Measurements from ENCODE around the gene ROPN1B. TPM values are rescaled to one million over a fixed set of nuclear protein-coding genes. Genes with fewer than 3 reads are reported as not detected.
A peak's percentile ranks its signal among the peaks of the same experiment; 100 is the strongest.
"Not testable (repeated sequence)": the region's sequence is repeated elsewhere in the genome, so short reads cannot be mapped to it uniquely, and the experiment has no call there.

Gene ROPN1B
- total RNA-seq, 1 donor from 2014 or later: 4.6 TPM

DNA sequence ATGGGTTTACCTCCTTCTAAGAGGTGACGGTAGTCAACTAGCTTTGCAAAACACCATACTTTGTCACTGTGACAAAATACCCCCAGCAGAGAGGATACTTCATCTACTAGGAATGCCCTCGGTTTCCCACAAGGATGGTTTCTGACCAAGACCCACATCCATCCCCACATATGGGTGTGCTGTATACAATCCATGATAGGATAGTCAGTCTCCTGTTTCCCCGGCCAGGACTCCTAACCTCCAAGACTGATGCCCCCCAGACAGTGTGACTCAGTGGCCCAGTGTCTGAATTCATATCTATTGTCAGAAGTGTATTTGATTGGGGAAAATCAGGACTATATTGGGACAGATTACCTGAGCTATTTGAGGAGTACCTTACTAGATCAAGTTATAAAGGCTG, 17.8 kb upstream of the ROPN1B start:
- ATAC-seq; intact Hi-C loops (cut with DNase I); DNase-seq (ENCODE audit: missing footprints): not testable (repeated sequence)

GRCh38 chr3:125957020-125957419, 12.0 kb upstream of the ROPN1B start:
- intact Hi-C loops (cut with DNase I); DNase-seq (ENCODE audit: missing footprints); ATAC-seq: not testable (repeated sequence)

DNA sequence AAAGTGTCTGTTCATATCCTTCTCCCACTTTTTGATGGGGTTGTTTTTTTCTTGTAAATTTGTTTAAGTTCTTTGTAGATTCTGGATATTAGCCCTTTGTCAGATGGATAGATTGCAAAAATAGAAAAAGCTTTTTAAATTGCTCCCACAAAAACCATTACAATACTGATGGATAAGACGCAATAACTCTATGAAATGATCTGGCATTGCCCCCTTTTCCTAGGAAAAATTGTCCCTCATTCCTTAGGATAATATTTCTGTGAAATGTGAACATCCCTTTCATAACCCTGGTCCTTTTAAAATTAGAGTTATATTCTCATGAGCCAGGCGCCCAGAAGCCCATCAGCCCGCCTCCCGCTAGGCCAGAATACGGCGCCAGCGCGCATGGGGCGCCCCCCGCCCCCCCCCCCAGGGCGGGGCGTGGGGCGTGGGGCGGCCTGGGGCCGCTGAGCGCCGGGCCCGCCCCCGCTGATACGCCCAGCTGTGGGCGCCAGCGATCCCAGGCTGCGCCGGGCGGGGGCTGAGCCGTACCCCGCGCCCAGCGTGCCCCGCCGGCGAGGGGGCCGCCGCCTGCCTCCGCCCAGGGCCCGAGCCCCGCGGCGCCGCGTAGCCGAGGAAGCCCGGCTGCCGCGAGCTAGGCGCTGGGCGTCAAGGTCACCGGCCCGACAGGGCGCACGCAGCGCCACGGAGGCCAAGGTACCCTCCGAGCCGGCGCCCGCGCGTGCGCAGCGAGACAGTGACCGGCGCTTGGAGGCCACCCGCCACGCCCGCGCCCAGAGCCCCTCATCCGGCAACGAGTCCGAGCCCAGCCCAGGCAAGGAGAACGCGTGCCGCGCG, 11.1 kb upstream of the ROPN1B start:
- DNase-seq (ENCODE audit: missing footprints) (peak; percentile 56), ATAC-seq (peak; percentile 56)
- intact Hi-C loops (cut with DNase I): no loop called here

DNA sequence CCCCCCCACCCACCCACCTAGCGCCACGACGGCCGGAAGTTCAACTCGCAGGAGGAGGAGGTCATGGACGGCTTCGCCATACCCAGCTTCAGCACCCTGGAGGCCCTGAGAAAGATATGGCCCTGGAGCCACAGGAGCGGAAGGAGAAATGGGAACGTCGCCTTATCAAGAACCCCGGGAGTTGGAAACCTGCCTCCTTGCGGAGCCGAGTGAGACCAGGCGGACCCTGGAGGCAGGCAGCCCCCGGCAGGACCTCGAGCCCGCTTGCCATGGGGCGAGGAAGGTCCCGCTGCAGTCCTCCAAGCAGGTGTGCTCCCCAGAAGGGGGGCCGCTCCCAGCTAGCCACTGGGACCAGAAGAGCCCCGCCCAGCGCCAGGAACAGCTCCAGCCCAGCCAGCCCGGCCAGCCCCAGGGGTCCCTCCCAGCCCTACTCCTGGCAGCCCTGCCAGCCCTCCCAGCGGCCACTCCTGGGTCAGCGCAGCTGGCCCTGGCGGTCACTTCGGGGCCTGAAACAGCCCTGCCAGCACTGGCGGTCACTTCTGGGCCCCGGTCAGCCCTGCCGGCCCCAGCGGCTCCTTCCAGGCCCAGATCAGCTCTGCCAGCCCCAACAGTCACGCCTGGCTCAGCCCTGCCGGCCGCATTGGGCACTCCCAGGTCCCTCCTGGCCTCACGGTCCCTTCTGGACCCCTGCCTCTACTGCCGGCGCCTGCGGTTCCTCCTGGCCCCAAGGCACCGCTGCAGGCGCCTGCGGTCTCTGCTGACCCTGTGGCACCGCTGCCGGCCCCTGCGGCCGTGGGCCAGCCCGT, 10.3 kb upstream of the ROPN1B start:
- ATAC-seq: peak; percentile 15
- intact Hi-C loops (cut with DNase I): no loop called here
- no peak for DNase-seq (ENCODE audit: missing footprints)

DNA sequence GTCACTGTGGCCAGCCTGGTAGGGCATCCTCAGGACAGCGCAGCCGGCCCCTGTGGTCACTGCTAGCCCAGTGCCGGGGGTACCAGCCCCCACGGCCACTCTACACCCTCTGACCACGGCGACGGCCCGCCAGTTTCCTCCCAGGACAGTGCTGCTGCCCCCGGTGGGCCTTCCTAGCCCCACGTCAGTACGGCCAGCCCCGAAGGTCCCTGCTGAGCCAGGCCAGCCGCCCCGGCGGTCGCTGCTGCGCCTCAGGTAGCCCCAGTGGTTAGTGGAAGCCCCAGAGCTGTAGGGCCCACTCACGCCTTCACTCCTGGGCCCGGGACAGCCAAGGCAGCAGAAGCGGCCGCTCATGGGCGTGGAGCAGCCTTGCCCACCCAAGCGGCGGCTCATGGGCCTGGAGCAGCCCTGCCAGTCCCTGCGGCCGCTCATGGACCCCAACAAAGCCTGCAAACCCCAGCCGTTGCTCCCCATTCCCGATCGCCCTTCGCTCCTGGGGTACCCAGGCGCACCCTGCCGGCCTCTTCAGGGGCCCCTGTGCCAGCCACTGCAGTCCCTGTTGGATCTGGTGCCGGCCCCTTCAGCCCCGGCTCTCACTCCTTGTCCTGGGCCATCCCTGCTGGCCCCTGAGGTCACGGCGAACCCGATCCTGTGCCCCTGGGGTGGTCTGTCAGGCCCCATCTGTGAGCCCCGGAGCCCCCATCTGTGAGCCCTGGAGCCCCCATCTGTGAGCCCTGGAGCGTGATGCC, 9.5 kb upstream of the ROPN1B start:
- DNase-seq (ENCODE audit: missing footprints): peak; percentile 61
- intact Hi-C loops (cut with DNase I): no loop called here
- ATAC-seq: peak; percentile 33

- DNase-seq (ENCODE audit: missing footprints) (no peak), ATAC-seq (no peak)
- intact Hi-C loops (cut with DNase I): no loop called here
These were observed 8.9 kb upstream of the ROPN1B start for GRCh38 chr3:125960066-125960424.

- ATAC-seq (no peak), DNase-seq (ENCODE audit: missing footprints) (no peak)
- intact Hi-C loops (cut with DNase I): no loop called here
These were observed 8.3 kb upstream of the ROPN1B start for GRCh38 chr3:125960456-125961288.

GRCh38 chr3:125961289-125961589, 7.7 kb upstream of the ROPN1B start:
- no peak for ATAC-seq
- intact Hi-C loops (cut with DNase I): no loop called here
- no peak for DNase-seq (ENCODE audit: missing footprints)

GRCh38 chr3:125963834-125964233, 5.1 kb upstream of the ROPN1B start:
- ATAC-seq; intact Hi-C loops (cut with DNase I); DNase-seq (ENCODE audit: missing footprints): not testable (repeated sequence)

GRCh38 chr3:125965505-125965904, 3.5 kb upstream of the ROPN1B start:
- intact Hi-C loops (cut with DNase I): no loop called here
- DNase-seq (ENCODE audit: missing footprints) (no peak), ATAC-seq (no peak)

GRCh38 chr3:125967156-125967555, 1.8 kb upstream of the ROPN1B start:
- no peak for DNase-seq (ENCODE audit: missing footprints)
- intact Hi-C loops (cut with DNase I): no loop called here
- no peak for ATAC-seq

- intact Hi-C loops (cut with DNase I); ATAC-seq; DNase-seq (ENCODE audit: missing footprints): not testable (repeated sequence)
These were observed 857 bp upstream of the ROPN1B start for GRCh38 chr3:125968121-125968520.

DNA sequence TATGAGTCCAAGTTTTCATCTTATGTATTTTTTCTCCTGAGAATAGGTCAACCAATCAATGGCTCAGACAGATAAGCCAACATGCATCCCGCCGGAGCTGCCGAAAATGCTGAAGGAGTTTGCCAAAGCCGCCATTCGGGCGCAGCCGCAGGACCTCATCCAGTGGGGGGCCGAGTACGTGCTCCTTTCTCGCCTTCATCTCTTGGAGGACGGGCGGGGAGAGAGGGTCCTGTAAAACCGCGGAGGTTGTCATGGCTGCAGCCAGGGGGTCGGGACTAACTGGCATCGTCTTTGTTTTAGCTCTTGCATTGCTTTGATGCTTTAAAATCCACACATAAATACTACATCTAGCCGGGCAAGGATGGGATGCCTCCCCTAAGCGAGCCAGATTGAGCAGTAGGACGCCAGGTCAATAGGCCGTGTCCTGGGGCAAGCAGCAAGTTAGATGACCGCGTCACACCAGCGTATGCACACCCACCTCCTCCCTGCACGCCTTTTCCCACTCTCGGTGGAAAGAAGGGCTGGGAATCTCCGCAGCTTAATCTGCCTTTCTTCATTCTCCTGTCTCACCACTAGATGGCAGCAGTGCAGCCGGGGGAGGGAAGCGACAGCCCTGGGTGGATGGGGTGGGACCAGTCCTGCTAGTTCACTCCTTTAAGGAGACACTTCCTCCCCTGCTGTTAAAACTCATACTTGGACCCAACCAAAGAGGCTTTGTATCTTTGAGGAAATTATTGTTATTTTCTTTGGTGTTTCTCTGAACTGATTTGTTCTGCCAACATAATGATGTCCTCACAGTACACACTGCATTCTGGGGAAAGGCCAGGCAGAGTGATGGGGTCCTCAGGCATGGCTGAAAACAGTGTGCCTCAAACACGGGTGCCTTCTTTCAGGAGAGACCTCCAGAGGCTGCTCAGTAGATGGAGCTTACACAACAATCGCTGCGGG, 3.3 kb downstream of the ROPN1B start:
- ATAC-seq (peak; percentile 75), DNase-seq (ENCODE audit: missing footprints) (peak; percentile 45)
- intact Hi-C loops (cut with DNase I): loop anchor here (5.0 kb wide), 2 partner anchors 115 to 130 kb away; no protein-coding TSS in a partner anchor

DNA sequence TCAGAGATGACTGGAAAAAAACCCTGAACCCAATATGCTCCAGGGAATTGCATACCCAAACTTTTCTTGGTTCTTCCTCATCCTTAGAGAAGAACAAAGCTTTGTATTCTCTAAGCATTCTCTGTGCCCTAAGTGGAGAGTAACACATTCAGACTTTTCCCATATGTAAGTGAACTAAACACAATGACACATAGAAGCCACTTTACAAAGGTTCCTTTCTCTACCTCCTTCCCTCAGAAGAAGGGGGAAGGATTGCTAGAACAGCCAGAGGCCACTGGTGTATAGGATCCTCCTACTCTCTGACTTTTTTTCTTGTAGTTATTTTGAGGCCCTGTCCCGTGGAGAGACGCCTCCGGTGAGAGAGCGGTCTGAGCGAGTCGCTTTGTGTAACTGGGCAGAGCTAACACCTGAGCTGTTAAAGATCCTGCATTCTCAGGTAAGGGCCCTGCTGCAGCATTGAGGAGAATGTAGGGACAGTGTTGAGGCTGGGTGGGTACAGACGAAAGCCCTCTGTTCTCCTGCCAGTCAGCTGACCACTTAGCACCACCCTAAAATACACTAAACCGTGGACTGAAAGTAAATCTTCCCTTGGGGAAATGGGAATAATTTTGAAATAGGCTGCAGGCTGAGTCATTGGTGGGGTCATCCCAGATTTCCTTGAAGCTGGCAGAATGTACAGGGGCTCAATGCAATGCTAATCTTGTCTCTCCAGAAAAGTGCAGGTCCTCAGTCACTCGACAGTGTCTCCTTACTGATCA, 6.4 kb downstream of the ROPN1B start:
- DNase-seq (ENCODE audit: missing footprints); intact Hi-C loops (cut with DNase I): not testable (repeated sequence)
- peak; percentile 26 for ATAC-seq

DNA sequence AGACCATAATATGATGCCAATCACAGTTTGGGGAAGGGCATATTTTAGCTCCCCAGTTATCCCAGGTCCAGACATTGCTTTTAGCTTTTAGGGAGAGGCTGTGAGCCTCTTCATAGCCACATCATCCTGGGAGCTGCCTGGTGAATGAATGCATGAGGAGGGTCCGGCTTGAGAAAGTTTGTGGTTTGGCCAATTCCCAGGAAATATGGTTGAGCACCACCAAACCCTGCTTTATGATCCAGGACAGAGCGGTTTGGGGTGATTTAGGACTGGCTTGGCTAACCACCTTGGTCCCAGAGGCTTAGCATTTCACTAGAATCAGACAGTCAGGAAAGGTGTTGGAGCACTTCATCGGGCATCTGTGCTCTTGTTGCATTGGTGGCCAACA, 7.0 kb downstream of the ROPN1B start:
- ATAC-seq; DNase-seq (ENCODE audit: missing footprints); intact Hi-C loops (cut with DNase I): not testable (repeated sequence)

GRCh38 chr3:125977104-125977503, 8.1 kb downstream of the ROPN1B start:
- DNase-seq (ENCODE audit: missing footprints); intact Hi-C loops (cut with DNase I): not testable (repeated sequence)
- peak; percentile 42 for ATAC-seq

GRCh38 chr3:125984951-125985350, 16.0 kb downstream of the ROPN1B start:
- DNase-seq (ENCODE audit: missing footprints); ATAC-seq; intact Hi-C loops (cut with DNase I): not testable (repeated sequence)

Measured in Right ventricle myocardium inferior (tissue), 1 donor.